ENCODE data around the gene NCS1.

The NCS1 gene

GRCh38 chr9:130193103-130193502, 20.9 kb downstream of the NCS1 start:
- DNase-seq = no peak

GRCh38 chr9:130193531-130194377, 21.6 kb downstream of the NCS1 start:
- DNase-seq = peak in 11 of 56 donors; percentile 21 to 50 (median 38)

- no peak for DNase-seq
Observed at GRCh38 chr9:130194378-130194932, 22.3 kb downstream of the NCS1 start.

- no peak for DNase-seq
Observed at GRCh38 chr9:130195638-130196037, 23.4 kb downstream of the NCS1 start.

- no peak for DNase-seq
Observed at GRCh38 chr9:130196643-130197042, 24.4 kb downstream of the NCS1 start.

- no peak for DNase-seq
Observed at GRCh38 chr9:130197386-130197785, 25.2 kb downstream of the NCS1 start.

GRCh38 chr9:130197888-130198287, 25.7 kb downstream of the NCS1 start:
- DNase-seq = no peak

- no peak for DNase-seq
Observed at GRCh38 chr9:130198501-130199179, 26.4 kb downstream of the NCS1 start.

GRCh38 chr9:130199605-130200004, 27.4 kb downstream of the NCS1 start:
- DNase-seq = peak in 2 of 56 donors; percentile 16 to 26

GRCh38 chr9:130200038-130200849, 28.0 kb downstream of the NCS1 start:
- peak in 32 of 56 donors; percentile 17 to 74 (median 39) for DNase-seq

- no peak for DNase-seq
Observed at GRCh38 chr9:130201399-130201873, 29.2 kb downstream of the NCS1 start.

GRCh38 chr9:130201974-130202373, 29.8 kb downstream of the NCS1 start:
- DNase-seq = no peak

GRCh38 chr9:130204341-130204740, 32.1 kb downstream of the NCS1 start:
- DNase-seq = no peak

GRCh38 chr9:130204959-130205358, 32.8 kb downstream of the NCS1 start:
- no peak for DNase-seq

GRCh38 chr9:130205912-130206311, 33.7 kb downstream of the NCS1 start:
- peak in 2 of 56 donors; percentile 23 to 39 for DNase-seq

- no peak for DNase-seq
Observed at GRCh38 chr9:130206579-130206978, 34.4 kb downstream of the NCS1 start.

- peak in 10 of 56 donors; percentile 21 to 51 (median 32) for DNase-seq
Observed at GRCh38 chr9:130207241-130207992, 35.2 kb downstream of the NCS1 start.

- DNase-seq = peak in 3 of 56 donors; percentile 20 to 50 (median 50)
Observed at GRCh38 chr9:130208600-130209347, 36.6 kb downstream of the NCS1 start.

GRCh38 chr9:130209422-130209821, 37.2 kb downstream of the NCS1 start:
- DNase-seq = peak in 3 of 56 donors; percentile 15 to 52 (median 33)

All from nucleus accumbens (tissue), 56 donors.